Gastrocnemius medialis (tissue), 4 donors: Measurements from ENCODE around the gene ZNF335. TPM values are rescaled to one million over a fixed set of nuclear protein-coding genes. Genes with fewer than 3 reads are reported as not detected.
"Not testable (repeated sequence)": the region's sequence is repeated elsewhere in the genome, so short reads cannot be mapped to it uniquely, and the experiment has no call there.

Experiments used
- ATAC-seq, 2 donors: fragments of 150-250 bp; one replicate each; pipeline ENCODE4 v1.9.1; 2016
- DNase-seq, 2 donors: peaks; one replicate each; pipeline ENCODE4 v3.0.0-alpha.2; 2019
- H3K27ac ChIP-seq, 4 donors: fragments of 200-600 bp; sonication (generic); 1 replicate in 1 of 4; 2 replicates in 3 of 4; pipeline ENCODE4 v1.5.1; 2016 to 2018; ENCODE audit warnings: mild to moderate bottlenecking in 2 of 4, moderate library complexity in 1 of 4
- H3K27me3 ChIP-seq, 3 donors: fragments of 200-600 bp; sonication (generic) in 2 of 3; 1 replicate in 1 of 3; 2 replicates in 2 of 3; pipeline versions ENCODE4 v1.5.1 to v1.6.0; 2016 to 2019; ENCODE audit warnings: mild to moderate bottlenecking in 1 of 3, moderate library complexity in 1 of 3
- H3K36me3 ChIP-seq, 2 donors: fragments of 200-600 bp; sonication (generic) in 1 of 2; one replicate each; pipeline ENCODE4 v1.5.1; 2017 to 2018
- H3K4me1 ChIP-seq, 2 donors: fragments of 200-600 bp; sonication (generic) in 1 of 2; one replicate each; pipeline ENCODE4 v1.5.1; 2016 to 2017; ENCODE audit warnings: mild to moderate bottlenecking in 2 of 2
- H3K4me3 ChIP-seq, 4 donors: fragments of 200-600 bp; sonication (generic) in 3 of 4; 1 replicate in 1 of 4; 2 replicates in 3 of 4; pipeline ENCODE4 v1.5.1; 2016 to 2019; ENCODE audit warnings: mild to moderate bottlenecking in 2 of 4
- H3K9me3 ChIP-seq, 3 donors: fragments of 200-600 bp; sonication (generic) in 2 of 3; 1 replicate in 1 of 3; 2 replicates in 2 of 3; pipeline ENCODE4 v1.5.1; 2016 to 2019
- CTCF ChIP-seq, 5 experiments: fragments of 450-650 bp in 3 of 5; fragments of 200-600 bp in 2 of 5; sonication (generic) in 2 of 5; IDR thresholded peaks in 4 of 5; conservative IDR thresholded peaks in 1 of 5; 1 replicate in 4 of 5; 2 replicates in 1 of 5; pipeline ENCODE4 v1.5.1; 2016 to 2019; ENCODE audit warnings: antibody characterized with exemption in 5 of 5, mild to moderate bottlenecking in 3 of 5, moderate library complexity in 3 of 5
- POLR2A ChIP-seq, 2 donors: fragments of 450-650 bp; IDR thresholded peaks; one replicate each; pipeline ENCODE4 v1.6.1; 2017; ENCODE audit warnings: antibody characterized with exemption in 2 of 2, mild to moderate bottlenecking in 2 of 2, moderate library complexity in 2 of 2
- in situ Hi-C, 4 donors: fragments of 200-750 bp; cut with MboI; loops; one replicate each; pipeline versions ENCODE4 v1.15.0 to v1.8.0; 2017; ENCODE audit warnings: low sequenced_read_pairs in 4 of 4
- intact Hi-C: fragments of 100-400 bp; cut with DNase I; formaldehyde crosslinking; loops from one replicate; pipeline ENCODE4 v1.15.1; 2023; ENCODE audit warnings: low total_unique reads
- total RNA-seq, 4 donors: library from RNA; depleted of rRNA; stranded (reverse); fragments of >200 nt; gene quantifications; one replicate each; pipeline versions ENCODE4 v1.1.0 to v1.2.3, GENCODE V29; 2016

Gene ZNF335
- total RNA-seq, 4 donors from 2014 or later = 8.3 to 19.1 (median 12.7) TPM

- DNase-seq (peak in 1 of 2 donors; percentile 9), ATAC-seq (no peak)
- H3K9me3 ChIP-seq = no peaks in the 10 kb centered on the region
- in situ Hi-C loops (loop anchor here in 2 of 4 donors (10.0 to 25.0 kb wide), 2 partner anchors 148 to 165 kb away; partner anchors contain the start of genes DNTTIP1 (in 1 of the 2), UBE2C (in 1 of the 2) and WFDC3 (in 1 of the 2)), intact Hi-C loops (no loop called here)
- no peaks in the 10 kb centered on the region for H3K27me3 ChIP-seq
- TF ChIP-seq CTCF (IDR thresholded peaks at IDR 0.05 in 4 of 5, conservative IDR thresholded peaks at IDR 0.05 in 1 of 5) = no peak
- TF ChIP-seq POLR2A (IDR thresholded peaks at IDR 0.05) = no peak
- no peak overlapping the region for H3K4me3 ChIP-seq
- no peak overlapping the region for H3K27ac ChIP-seq
- peaks cover 0 to 93% of the 10 kb centered on the region in 2 donors for H3K36me3 ChIP-seq
- no peaks in the 10 kb centered on the region for H3K4me1 ChIP-seq
Observed at GRCh38 chr20:45959956-45960630, 11.9 kb downstream of the ZNF335 start.

GRCh38 chr20:45959126-45959525, 12.9 kb downstream of the ZNF335 start:
- Histone ChIP-seq H3K4me3 (no peak overlapping the region), H3K9me3 (no peaks in the 10 kb centered on the region), H3K4me1 (no peaks in the 10 kb centered on the region), H3K27ac (no peak overlapping the region), H3K36me3 (peaks cover 0 to 84% of the 10 kb centered on the region in 2 donors), H3K27me3 (no peaks in the 10 kb centered on the region)
- in situ Hi-C loops = loop anchor here in 1 of 4 donors (25.0 kb wide), 1 partner anchor 147 kb away; the partner anchor contains the start of gene UBE2C
- intact Hi-C loops = no loop called here
- no peak for TF ChIP-seq CTCF (IDR thresholded peaks at IDR 0.05 in 4 of 5, conservative IDR thresholded peaks at IDR 0.05 in 1 of 5)
- no peak for TF ChIP-seq POLR2A (IDR thresholded peaks at IDR 0.05)
- peak in 1 of 2 donors; percentile 11 for DNase-seq
- no peak for ATAC-seq

- intact Hi-C loops = no loop called here
- peaks cover 0 to 84% of the 10 kb centered on the region in 2 donors for H3K36me3 ChIP-seq
- no peaks in the 10 kb centered on the region for H3K9me3 ChIP-seq
- H3K27me3 ChIP-seq = no peaks in the 10 kb centered on the region
- peak in 1 of 2 donors; percentile 15 for ATAC-seq
- no peak overlapping the region for H3K27ac ChIP-seq
- peak in 1 of 2 donors; percentile 3 for DNase-seq
- no peaks in the 10 kb centered on the region for H3K4me1 ChIP-seq
- no peak overlapping the region for H3K4me3 ChIP-seq
- no peak for TF ChIP-seq POLR2A (IDR thresholded peaks at IDR 0.05)
- TF ChIP-seq CTCF (IDR thresholded peaks at IDR 0.05 in 4 of 5, conservative IDR thresholded peaks at IDR 0.05 in 1 of 5) = no peak
- in situ Hi-C loops = loop anchor here in 1 of 4 donors (25.0 kb wide), 1 partner anchor 146 kb away; the partner anchor contains the start of gene UBE2C
Observed at GRCh38 chr20:45958593-45958992, 13.4 kb downstream of the ZNF335 start.

- no peak overlapping the region for H3K4me3 ChIP-seq
- DNase-seq (peak in 1 of 2 donors; percentile 12), ATAC-seq (no peak)
- intact Hi-C loops = no loop called here
- no peaks in the 10 kb centered on the region for H3K4me1 ChIP-seq
- no peaks in the 10 kb centered on the region for H3K9me3 ChIP-seq
- in situ Hi-C loops = loop anchor here in 1 of 4 donors (25.0 kb wide), 1 partner anchor 145 kb away; the partner anchor contains the start of gene UBE2C
- no peak overlapping the region for H3K27ac ChIP-seq
- no peaks in the 10 kb centered on the region for H3K27me3 ChIP-seq
- TF ChIP-seq POLR2A (IDR thresholded peaks at IDR 0.05) = no peak
- TF ChIP-seq CTCF (IDR thresholded peaks at IDR 0.05 in 4 of 5, conservative IDR thresholded peaks at IDR 0.05 in 1 of 5) = no peak
- H3K36me3 ChIP-seq = peaks cover 0 to 84% of the 10 kb centered on the region in 2 donors
Observed at GRCh38 chr20:45957021-45957941, 14.7 kb downstream of the ZNF335 start.

- ATAC-seq, intact Hi-C loops, H3K27ac ChIP-seq, H3K27me3 ChIP-seq, H3K4me3 ChIP-seq, H3K9me3 ChIP-seq, H3K4me1 ChIP-seq: not testable (repeated sequence)
- in situ Hi-C loops = loop anchor here in 1 of 4 donors (25.0 kb wide), 1 partner anchor 144 kb away; the partner anchor contains the start of gene UBE2C
- H3K36me3 ChIP-seq = peaks cover 0 to 84% of the 10 kb centered on the region in 2 donors
- DNase-seq = peak in 1 of 2 donors; percentile 9
Observed at GRCh38 chr20:45956326-45956725, 15.7 kb downstream of the ZNF335 start.
